Activated CD8-positive, alpha-beta memory T cell treated with anti-CD3 and anti-CD28 coated beads, Interleukin-2, amount 50 U/mL, for 1 hour (primary cell): ENCODE results near the gene COX11.

ENCODE experiments used
- DNase-seq: peaks from one replicate; pipeline ENCODE4 v3.0.0-alpha.2; 2020; ENCODE audit errors: extremely low read depth

COX11 gene

DNA sequence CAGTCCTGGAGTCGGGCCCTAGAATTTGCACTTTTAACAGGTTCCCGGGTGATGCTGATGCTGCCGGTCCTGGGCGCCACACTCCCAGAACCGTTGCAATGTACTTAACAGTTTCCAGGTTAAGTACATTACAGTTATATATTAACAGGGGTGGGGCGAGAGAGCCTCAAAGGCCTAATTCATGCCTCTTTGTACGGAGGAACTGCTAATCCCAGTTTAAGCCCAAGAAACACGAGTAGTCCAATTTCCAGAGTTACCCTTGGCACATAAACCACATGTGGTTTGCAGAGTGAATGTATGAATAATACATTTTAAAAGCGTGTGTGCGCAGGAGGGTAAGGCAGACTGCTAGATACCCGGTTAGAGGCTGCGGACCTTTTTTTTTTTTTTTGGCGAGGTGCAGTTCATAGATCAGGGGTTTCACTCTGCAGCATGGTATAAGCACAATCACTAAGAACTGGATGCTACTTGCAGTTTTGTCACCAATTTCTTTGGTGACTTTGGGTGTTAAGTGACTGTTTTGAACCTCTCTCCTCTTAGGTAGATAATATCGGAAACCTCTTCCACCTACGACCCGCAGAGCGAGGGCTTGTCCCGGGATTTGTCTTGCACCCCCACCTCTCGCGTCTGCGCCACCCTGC lies 713 bp downstream of the COX11 start:
- no peak for DNase-seq

- DNase-seq, result no peak
Measured at GRCh38 chr17:54956791-54957190, 11.7 kb downstream of the COX11 start.

GRCh38 chr17:54951286-54951685 lies 17.2 kb downstream of the COX11 start:
- no peak for DNase-seq

GRCh38 chr17:54950116-54950515 lies 18.3 kb downstream of the COX11 start:
- no peak for DNase-seq

DNA sequence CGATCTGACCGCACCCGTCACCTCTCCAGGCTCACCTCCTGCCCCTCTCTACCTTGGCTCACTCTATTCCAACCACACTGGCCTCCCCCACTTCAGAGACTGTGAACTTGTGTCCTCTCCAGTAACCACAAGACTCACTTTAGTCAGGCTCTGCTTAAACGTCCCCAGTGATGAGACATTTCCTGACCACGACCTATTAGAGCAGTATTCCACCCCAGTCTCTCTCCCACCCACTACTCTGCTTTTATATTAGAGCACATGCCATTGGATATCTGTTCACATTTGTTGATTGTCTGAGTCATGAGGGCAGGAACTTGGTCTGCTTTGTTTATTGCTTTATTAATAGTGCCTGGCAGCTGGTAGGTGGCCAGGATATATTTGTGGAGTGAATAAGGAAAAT lies 20.1 kb downstream of the COX11 start:
- no peak for DNase-seq

- no peak for DNase-seq
Measured at GRCh38 chr17:54947396-54947795, 21.1 kb downstream of the COX11 start.

DNA sequence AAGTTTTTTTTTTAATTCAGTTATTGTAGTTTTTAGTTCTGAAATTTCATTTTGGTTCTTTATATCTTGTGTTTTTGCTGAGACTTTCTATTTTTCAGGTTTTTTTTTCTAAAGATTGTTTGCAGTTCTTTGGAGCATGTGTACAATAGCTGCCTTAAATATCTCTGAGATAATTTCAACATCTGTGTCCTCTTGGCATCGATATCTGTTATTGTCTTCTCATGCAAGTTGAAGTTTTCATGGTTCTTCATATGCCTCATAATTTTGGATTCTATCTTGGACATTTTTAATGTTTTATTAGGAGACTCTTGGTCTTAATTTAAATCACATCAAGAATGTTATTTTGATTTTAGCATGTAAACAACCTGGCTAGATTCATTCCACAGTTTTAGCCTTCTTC lies 22.8 kb downstream of the COX11 start:
- no peak for DNase-seq

DNA sequence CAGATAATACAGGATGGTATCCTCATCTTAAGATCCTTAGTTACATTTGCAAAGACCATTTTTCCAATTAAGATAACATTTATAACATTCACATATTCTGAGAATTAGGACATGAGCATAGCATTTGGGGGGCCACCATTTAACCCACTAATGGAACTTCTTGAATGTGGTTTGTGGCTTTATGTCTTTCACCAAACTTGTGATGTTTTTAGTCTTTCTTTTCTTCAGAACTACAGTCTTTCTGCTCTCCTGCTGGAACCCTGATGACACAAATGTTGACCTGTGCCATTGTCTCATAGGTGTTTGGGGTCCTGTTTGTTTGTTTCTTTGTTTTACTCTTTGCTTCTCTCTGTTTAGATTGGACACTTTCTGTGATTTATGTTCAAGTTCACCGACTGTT lies 23.2 kb downstream of the COX11 start:
- DNase-seq, result no peak

DNA sequence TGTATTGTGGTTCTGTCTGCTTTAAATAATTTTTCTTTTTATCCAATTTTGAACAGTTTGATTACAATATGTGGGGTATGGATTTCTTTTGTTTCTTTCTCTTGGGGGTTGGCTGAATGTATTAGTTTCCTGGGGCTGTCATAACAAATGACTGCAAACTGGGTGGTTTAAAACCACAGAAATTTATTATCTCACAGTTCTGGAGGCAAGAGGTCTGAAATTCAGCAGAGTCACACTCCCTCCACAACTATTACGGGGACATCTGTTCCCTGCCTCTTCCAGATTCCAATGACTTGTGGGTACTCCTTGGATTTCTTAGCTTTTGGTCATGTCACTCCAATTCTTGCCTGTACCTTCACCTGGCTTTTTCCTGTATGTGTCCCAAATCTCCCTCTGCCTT lies 23.7 kb downstream of the COX11 start:
- no peak for DNase-seq

GRCh38 chr17:54941285-54941684 lies 27.2 kb downstream of the COX11 start:
- no peak for DNase-seq

- DNase-seq, result no peak
Measured at GRCh38 chr17:54937426-54937825, 31.0 kb downstream of the COX11 start.

GRCh38 chr17:54937018-54937417 lies 31.4 kb downstream of the COX11 start:
- DNase-seq, result no peak

- DNase-seq, result no peak
Measured at GRCh38 chr17:54935471-54935870, 33.0 kb downstream of the COX11 start.

DNA sequence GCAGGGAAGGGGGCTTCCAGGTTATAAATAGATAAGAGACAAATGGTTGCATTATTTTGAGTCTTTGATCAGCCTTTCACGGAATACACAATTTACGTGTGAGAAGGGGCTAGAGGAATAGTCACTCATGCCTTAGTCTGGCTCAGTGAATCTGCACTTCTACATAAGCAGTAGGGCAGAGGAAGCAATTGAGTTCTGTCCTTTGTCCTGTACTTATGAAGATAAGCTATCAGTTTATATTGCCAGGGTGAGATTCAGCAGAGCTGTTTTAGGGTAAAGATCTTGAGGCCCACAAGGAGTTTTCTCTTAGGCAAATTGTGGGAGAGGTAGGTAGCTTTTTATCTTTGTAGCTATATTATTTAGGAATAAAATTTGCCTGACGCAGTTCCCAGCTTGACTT lies 34.5 kb downstream of the COX11 start:
- no peak for DNase-seq

GRCh38 chr17:54932711-54933110 lies 35.7 kb downstream of the COX11 start:
- DNase-seq, result no peak

- DNase-seq, result no peak
Measured at GRCh38 chr17:54927525-54927924, 40.9 kb downstream of the COX11 start.

DNA sequence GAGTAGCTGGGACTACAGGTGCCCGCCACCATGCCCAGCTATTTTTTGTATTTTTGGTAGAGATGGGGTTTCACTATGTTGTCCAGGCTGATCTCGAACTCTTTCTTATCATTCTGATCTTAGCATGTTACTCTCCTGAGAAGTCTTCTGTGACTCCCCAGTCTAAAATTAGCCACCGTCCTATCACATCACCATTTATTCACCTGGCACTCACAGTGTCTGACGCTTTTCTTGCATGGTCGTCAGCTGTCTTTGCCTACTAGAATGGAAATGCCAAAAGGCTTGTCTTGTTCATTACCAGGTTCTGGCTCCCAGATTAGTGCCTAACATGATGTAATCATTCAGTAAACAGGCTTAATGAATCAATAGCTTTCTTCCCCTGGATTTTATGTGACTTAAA lies 44.0 kb downstream of the COX11 start:
- no peak for DNase-seq

DNA sequence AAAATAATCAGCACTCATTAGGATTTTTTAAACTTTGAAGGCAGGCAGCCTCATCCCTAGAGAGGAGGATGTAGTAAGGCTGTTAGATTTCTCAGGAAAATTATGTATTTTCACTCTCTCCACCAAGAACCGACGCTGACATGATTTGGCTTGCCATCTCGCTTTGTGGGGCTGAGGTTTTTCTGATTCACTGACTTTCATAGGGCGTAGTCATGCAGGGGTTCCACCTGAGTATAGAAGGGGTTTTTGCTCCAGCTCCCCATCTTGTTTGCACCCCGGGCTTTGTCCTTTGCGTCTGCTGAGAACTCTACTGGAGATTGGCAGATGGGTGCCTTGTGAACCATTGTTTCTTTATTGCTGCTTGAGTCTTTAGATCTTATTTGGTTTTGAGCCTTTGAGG lies 47.6 kb downstream of the COX11 start:
- DNase-seq, result no peak

DNA sequence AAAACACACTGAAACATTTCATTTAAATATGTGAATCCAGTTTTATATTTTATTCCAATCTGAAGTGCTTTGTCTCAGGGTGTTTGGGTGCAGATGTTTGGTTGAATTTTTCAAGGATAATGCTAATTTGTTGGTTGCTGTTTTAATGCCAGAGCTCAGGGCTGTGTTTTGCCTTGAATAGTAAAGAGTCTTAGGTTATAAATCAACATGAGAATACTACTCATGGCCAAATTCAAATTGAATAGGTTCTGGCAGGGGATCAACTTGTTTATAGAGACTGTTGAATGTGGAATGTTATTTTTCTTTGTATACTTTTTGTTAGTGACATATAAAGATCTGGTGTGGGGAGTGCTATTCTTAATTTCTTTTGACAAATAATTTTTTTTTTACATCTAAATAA lies 49.0 kb downstream of the COX11 start:
- no peak for DNase-seq

- no peak for DNase-seq
Measured at GRCh38 chr17:54916721-54917120, 51.7 kb downstream of the COX11 start.
